Omental fat pad (tissue), 4 donors: ENCODE measurements around the gene C9orf50. TPM values are rescaled to one million over a fixed set of nuclear protein-coding genes. Genes with fewer than 3 reads are reported as not detected.

Experiments used
- ATAC-seq: fragments of 150-250 bp; one replicate; pipeline ENCODE4 v1.9.1; 2016; ENCODE audit warnings: mild to moderate bottlenecking, moderate library complexity; ENCODE audit not compliant: low FRiP score
- DNase-seq: peaks from one replicate; pipeline ENCODE4 v3.0.0-alpha.2; 2019; ENCODE audit warnings: low spot score
- total RNA-seq, 4 donors: library from RNA; depleted of rRNA; stranded (reverse); fragments of >200 nt; gene quantifications; one replicate each; pipeline ENCODE4 v1.1.0, GENCODE V29; 2016
- TF ChIP-seq, protein P1 (sequence below), 3 donors: fragments of 450-650 bp; IDR thresholded peaks; one replicate each; pipeline ENCODE4 v1.5.1; 2016 to 2017; ENCODE audit warnings: antibody characterized with exemption in 3 of 3, mild to moderate bottlenecking in 3 of 3, moderate library complexity in 2 of 3

Gene C9orf50
- total RNA-seq, 4 donors from 2014 or later, result not detected

DNA sequence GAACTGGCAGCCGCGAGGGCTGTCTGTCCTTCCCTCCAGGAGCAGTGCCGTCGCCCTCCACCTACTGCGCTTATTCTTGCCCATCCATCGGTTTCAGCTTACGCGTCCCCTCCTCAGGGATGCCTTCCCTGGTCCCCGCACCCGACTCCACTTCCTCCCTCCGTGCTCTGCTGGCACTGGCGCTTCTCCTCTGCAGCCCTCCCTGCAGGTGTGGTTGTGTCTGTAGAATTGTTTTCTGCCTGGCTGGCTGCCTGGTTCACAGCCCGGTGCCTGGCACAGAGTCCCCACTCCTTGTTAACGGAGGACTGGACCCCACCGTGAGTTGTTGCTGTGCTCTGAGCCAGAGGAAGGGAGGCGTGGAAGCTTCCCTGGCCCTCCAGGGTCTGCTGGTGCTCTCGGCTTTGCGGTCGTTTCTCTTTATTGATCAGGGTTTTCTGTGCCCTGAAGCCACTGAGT is 10.8 kb upstream of the C9orf50 start:
- TF ChIP-seq, protein P1, sequence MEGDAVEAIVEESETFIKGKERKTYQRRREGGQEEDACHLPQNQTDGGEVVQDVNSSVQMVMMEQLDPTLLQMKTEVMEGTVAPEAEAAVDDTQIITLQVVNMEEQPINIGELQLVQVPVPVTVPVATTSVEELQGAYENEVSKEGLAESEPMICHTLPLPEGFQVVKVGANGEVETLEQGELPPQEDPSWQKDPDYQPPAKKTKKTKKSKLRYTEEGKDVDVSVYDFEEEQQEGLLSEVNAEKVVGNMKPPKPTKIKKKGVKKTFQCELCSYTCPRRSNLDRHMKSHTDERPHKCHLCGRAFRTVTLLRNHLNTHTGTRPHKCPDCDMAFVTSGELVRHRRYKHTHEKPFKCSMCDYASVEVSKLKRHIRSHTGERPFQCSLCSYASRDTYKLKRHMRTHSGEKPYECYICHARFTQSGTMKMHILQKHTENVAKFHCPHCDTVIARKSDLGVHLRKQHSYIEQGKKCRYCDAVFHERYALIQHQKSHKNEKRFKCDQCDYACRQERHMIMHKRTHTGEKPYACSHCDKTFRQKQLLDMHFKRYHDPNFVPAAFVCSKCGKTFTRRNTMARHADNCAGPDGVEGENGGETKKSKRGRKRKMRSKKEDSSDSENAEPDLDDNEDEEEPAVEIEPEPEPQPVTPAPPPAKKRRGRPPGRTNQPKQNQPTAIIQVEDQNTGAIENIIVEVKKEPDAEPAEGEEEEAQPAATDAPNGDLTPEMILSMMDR (IDR thresholded peaks at IDR 0.05), result no peak
- ATAC-seq (no peak), DNase-seq (no peak)

DNA sequence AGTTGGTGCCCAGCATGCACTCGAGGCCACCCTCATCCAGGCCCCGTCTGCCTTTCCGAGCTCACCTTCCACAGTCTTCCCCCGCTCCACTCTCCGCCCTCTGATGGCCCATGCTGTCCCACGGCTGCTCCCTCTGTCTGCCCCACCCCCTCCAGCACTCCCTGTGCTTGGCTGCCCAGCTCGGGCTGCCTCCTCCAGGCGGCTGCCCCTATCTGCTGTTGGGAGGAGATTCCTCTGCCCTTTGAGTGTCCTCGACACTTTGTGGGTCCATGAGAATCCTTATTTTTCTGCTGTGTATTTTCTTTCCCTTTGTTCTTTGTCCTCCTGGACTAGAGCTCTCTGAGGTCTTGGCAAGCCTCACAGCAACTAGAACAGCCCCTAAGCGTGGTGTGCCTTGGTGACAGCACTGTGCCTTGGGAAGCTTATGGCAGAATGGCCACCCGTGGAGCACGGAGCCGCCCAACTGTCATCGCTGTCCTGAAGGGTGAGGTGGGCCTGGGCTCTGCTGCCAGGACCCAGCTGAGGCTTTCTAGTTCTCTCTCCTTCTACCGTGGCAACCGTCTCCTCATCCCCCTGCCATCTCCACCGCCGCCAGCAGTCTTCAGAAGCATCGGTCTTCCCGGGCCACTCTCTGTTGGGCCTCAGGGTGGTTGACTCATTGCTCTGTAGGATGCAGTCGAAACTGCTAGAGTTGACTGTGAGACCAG is 10.2 kb upstream of the C9orf50 start:
- TF ChIP-seq, protein P1 (IDR thresholded peaks at IDR 0.05), result no peak
- DNase-seq (no peak), ATAC-seq (no peak)

DNA sequence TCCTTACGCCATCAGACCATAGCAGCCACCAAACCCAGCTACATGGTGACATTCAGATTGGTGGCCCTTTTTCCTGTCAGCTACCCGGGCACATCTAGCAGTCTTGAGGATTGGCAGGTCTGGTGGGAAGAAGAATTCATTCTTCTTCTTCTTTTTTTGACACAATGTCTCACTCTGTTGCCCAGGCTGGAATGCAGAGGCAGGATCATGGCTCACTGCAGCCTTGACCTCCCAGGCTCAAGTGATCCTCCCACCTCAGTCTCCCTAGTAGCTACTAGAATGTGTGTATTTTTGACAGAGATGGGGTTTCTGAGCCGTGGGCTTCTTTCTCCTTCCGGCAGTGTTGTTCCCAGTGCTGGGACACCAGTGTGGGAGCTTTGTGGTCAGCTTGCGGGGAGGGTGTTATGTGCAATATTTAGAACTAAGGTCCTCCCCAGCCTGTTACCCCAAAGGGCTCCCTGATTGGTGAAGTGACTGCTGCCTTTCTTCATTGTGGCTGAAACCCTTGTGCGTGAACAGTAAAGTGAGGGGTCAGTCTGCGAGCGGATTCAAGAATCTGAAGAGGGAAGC is 8.4 kb upstream of the C9orf50 start:
- ATAC-seq (no peak), DNase-seq (no peak)
- TF ChIP-seq, protein P1 (IDR thresholded peaks at IDR 0.05), result no peak

DNA sequence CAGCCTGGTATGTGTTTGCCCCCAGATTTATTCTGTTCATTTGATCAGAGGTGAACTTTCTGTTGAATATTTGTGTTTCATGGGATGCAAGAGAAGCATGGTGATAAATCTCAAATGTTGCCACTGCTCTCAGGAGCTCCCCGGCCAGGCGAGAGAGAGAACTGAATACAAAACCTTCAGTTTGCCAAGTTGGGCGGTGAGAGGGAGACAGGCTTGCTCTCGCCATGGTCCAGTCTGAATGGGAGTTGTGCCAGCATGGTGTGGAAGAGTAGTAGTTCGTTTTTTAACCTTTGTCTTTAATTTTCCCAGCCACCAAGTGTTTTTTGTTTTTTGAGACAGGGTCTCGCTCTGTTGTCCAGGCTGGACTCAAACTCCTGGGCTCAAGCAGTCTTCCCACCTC is 7.8 kb upstream of the C9orf50 start:
- TF ChIP-seq, protein P1 (IDR thresholded peaks at IDR 0.05), result no peak
- DNase-seq (no peak), ATAC-seq (no peak)

DNA sequence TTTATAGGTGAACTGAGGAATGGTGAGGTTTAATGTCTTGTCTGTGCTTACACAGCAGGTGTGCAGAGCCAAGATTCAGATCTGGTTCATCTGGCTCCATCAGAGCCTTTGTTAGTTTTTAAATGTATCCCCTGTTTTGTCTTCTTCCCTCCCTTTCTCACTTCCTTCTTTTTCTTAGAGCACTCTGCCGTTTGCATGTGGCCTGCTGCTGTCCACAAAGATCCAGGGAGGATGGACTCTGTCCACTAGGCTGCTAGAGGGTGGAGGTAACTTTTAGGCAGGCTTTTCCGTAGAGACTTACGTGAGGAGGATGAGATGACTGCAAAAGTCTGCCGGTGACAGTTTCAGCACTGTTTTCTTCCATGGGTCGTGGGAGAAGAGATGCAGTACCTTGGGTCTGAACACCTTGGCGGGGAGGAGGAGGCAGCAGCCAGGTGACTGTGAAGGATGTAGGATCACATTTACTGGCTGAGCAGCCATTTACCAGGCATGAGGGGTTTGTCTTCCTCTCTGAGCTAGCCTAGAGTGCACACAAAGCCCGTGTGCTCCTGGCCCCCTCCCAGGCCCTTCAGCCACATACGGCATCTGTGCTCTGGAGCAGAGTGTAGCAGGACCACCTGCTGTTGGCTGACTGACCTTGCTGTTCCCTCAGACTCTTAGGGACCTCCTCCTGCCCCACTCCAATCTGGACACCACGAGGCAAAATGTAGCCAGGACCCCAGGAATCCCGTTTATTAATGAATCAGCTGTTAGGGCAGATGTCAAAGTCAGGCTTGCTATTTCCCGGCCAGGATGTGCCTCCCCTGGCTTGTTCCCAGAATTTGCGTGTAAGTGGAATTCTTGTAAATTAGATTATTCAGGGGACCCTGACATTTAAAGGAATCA is 6.9 kb upstream of the C9orf50 start:
- TF ChIP-seq, protein P1 (IDR thresholded peaks at IDR 0.05), result no peak
- DNase-seq (no peak), ATAC-seq (no peak)

DNA sequence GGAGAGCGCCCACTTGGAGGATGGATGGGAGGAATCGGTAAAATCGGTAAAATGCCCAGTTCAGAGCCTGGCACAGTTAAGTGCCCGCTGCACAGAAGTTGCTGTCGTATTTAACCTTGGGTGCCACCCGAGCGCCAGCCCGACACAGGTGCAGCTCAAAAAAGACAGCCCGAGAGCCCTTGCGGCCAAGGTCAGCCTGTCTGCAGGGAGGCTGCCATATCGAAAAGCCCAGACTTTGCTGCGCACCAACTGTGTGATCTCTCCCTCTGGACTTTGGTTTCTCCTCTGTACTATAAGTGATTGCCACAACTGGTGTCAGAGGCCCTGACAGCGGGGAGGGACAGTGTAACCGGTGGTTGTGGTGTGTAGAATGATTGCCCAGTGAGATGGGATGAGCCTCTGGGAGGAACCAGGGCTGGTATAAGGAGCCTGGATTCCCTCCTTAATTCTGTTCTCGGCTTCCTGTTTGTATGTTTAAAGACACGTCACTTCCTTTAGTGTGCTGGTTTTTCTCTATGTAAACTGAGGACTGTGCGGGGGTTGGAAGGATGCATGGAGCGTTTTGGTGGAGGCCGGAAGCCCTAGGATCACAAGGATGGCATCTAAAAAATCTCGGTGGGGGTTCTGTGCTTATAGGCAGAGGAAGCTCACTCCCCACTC is 5.9 kb upstream of the C9orf50 start:
- DNase-seq (no peak), ATAC-seq (no peak)
- TF ChIP-seq, protein P1 (IDR thresholded peaks at IDR 0.05), result no peak
